GM20000 (cell line): ENCODE results near the gene GALNTL6.

Experiments
- DNase-seq: peaks from one replicate; pipeline ENCODE4 v3.0.0; 2012; ENCODE audit warnings: low spot score
- TF ChIP-seq, protein P1 (sequence below): IDR thresholded peaks from 2 replicates; pipeline ENCODE4 v1.5.1; 2012; ENCODE audit warnings: mild to moderate bottlenecking, control low read depth; ENCODE audit errors: extremely low read depth, missing control alignments

Gene GALNTL6

DNA sequence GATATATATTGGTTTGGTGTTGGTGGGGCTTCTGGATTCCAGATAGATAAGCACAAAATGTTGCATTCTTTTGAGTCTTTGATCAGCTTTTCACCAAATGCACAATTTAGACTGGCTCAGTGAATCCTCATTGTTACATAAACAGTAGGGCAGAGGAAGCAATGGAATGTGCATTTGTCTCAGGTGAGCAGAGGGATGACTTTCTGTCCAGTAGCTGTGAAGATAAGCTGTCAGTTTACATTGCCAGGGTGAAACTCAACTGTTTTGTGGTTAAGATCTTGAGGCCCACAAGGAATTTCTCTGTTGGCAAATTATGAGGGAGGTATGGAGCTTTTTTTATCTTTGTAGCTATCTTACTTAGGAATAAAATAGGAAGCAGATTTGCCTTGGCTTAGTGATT, 168.0 kb downstream of the GALNTL6 start:
- DNase-seq = no peak
- TF ChIP-seq, protein P1, sequence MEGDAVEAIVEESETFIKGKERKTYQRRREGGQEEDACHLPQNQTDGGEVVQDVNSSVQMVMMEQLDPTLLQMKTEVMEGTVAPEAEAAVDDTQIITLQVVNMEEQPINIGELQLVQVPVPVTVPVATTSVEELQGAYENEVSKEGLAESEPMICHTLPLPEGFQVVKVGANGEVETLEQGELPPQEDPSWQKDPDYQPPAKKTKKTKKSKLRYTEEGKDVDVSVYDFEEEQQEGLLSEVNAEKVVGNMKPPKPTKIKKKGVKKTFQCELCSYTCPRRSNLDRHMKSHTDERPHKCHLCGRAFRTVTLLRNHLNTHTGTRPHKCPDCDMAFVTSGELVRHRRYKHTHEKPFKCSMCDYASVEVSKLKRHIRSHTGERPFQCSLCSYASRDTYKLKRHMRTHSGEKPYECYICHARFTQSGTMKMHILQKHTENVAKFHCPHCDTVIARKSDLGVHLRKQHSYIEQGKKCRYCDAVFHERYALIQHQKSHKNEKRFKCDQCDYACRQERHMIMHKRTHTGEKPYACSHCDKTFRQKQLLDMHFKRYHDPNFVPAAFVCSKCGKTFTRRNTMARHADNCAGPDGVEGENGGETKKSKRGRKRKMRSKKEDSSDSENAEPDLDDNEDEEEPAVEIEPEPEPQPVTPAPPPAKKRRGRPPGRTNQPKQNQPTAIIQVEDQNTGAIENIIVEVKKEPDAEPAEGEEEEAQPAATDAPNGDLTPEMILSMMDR = no peak

DNA sequence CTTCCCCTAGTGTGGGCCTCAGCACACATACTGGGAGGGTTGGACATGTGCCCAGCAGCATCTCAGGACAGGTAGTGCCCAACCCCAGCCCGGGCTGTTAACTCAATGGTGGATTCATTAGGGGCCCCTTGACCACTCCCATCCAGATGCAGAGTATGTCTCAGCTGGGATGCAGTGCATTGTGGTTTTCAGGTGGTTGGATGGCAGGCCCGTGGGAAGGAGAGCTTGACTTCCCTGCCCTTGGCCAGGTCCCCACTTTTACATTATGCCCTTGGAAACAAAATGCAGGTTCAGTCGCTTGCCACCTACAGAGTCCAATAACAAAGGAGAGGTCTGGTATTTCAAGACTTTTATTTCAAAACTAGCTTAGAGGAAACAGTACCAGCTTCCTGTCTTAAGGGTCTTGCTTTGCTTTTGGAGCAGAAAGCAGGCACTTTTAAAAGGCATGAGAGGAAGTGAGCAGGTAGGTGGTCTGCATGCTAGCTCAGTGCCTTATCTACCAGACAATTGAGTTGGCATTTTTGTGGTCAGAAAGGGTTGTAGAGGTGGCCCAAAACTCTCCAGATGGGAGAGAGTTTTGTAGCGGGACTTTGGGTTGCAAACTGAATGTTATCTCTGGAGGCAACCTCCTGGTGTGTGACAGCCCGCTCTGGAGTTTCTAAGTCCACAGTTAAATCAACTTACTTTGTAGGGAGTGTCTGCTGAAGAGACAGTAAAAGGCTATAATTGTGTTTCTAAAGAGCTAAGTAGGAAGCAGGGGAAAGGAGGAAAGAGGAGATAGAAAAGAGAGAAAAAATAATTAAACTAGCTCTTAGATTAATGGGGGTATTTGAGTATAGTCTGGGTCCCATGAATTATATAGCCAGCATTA, 171.0 kb downstream of the GALNTL6 start:
- no peak for DNase-seq
- TF ChIP-seq, protein P1 = no peak

DNA sequence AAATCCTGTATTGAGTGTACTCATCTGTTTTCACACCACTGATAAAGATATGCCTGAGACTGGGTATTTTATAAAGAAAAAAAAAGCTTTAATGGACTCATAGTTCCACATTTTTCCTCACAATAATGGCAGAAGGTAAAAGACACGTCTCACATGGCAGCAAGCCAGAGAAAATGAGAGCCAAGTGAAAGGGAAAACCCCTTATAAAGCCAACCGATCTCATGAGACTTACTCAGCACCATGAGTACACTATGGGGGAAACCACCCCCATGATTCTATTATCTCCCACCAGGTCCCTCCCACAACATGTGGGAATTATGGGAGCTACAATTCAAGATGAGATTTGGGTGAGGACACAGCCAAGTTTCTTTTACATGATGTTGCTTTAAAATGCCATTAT, 171.9 kb downstream of the GALNTL6 start:
- DNase-seq = no peak

DNA sequence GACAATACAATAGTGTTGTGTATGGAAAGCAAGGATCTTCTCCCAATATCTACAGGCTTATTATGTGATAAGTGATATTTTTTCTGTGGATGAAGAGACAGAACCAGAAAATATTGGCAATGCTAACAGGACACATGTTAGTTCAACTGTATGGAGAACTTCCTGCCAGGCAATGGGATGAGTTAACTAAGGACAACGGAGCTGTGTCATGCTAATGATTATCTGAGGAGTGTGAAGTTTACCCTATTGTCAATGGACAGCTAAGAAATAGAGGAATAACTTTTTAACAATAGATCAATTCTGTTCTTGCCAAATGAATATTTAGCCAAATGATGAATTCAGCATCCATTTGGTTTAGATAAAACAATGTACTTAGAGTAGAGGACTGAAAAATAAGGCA, 180.0 kb downstream of the GALNTL6 start:
- TF ChIP-seq, protein P1 = no peak
- DNase-seq = no peak

More for the DNA sequence above, 171.9 kb downstream of the GALNTL6 start:
- TF ChIP-seq, protein P1 = no peak

DNA sequence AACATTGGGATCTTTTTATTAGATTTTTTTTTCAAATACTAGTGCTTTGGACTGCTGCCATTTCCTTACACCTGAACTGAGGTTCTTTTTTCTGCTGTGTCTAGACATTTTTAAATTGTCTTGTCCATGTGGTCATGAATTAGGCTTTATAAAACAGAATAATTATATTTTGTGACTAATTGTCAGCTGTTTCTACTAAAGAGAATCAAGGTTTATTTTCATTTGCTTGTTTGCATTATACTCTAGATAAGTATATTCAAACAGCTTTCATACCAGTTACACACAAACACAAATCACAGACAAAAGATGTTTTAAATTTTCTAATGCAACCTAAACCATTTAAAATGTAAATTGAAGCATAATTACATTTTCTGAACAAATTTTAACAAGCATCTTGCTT, 194.7 kb downstream of the GALNTL6 start:
- TF ChIP-seq, protein P1 = no peak
- no peak for DNase-seq

DNA sequence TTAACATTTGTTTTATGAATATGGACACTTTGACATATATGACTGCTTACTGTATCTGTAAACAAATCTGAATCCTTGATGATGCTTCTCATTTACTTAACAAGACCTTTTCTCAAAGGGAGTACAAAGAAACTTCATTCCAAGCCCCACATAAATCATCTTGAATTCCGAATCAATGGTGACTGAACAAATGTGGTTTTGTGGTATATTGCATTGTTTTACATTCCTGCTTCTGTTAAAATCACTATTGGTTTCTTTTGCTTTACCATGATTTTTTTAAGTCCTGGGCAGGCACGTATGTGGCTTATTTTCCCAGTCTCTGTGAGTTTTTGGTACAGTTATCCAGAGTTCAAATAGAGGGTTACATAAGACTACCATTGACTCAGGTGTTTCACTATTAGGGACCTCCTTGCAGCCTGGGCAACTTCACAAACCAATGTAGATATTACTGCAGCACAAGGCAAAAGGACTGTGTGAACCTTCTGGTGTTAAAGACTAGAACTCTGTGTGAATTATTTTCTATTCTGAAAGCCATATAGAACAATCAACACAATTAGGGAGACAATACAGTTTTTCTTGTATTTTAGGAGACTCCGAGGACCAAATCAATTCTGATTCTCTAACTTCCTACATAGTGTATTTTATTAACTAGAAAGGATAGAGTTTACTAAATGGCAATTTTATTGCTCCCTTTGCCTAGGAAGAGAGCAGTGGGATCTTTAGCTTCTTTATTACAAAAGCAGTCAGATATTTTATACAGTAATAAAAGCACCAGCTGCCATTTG, 196.4 kb downstream of the GALNTL6 start:
- DNase-seq = no peak
- TF ChIP-seq, protein P1 = no peak

DNA sequence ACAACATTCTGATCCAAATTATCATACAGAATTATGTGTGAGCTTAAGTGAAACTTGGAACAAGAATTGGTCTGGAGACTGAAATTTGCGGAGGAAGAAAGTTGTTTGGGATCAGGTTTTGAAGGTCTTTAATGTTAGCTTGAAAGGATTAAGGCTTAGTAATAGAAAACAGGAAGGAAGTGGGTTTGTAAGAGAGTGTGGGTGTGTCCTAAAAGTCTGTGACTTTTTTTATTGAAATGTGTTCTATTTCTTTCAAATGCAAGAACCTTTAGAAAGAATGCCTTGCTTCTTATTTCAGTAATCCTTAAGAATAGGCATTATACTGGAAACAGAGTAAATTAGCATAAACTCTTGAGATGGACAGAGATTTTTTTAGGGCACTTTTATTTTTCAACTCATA, 198.0 kb downstream of the GALNTL6 start:
- TF ChIP-seq, protein P1 = no peak
- no peak for DNase-seq
